ENCODE data around the gene C22orf31. TPM values are rescaled to one million over a fixed set of nuclear protein-coding genes. Genes with fewer than 3 reads are reported as not detected.

The C22orf31 gene
- total RNA-seq, 5 donors from 2014 or later (not counting 1 experiment from before 2014, with no cell fraction given), result not detected

DNA sequence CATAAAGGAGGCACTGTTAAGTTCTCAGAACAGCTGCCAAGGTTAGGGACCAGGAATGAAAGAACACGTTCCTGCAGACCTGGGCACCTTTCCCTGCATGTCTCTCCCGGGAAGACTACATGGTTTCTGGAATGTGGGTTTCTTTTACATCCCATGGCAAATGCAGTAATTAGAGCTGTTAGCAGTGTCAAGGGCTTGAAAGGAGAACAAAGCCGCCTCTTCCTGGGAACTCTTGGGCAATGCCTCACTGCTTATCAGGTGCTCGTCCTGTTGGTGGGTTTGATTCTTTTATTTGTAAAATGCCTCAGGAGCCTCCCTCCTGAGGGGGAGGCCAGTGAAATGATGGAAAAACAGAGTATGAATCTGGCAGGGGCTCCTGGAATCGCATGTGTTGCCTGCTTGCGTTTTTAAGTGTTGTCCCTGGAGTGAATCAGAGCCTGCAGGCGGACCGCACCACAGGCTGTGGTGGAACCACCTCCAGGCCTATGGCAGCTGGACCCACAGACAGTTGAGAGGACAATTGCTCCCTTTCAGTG is 723 bp upstream of the C22orf31 start:
- Mint-ChIP-seq H3K36me3 (no peaks in the 10 kb centered on the region), H3K27ac (no peak overlapping the region), H3K9me3 (no peaks in the 10 kb centered on the region), H3K4me1 (peaks cover 14 to 23% (median 18%) of the 10 kb centered on the region in 3 donors), H3K4me3 (no peak overlapping the region), H3K27me3 (peaks cover 4 to 21% of the 10 kb centered on the region in 2 donors)
- Histone ChIP-seq H3K27me3 (replicated peaks in 1 of 2; ENCODE audit: control insufficient read depth in 2 of 2, extremely low read depth in 1 of 2, insufficient read depth in 2 of 2, low read length in 1 of 2) (peaks cover 0 to 14% of the 10 kb centered on the region in 2 experiments), H3K27ac (ENCODE audit: low read length) (no peak overlapping the region), H3K4me3 (ENCODE audit: control insufficient read depth in 1 of 2, extremely low read depth in 1 of 2, low read length in 1 of 2) (no peak overlapping the region), H3K4me1 (ENCODE audit: control insufficient read depth in 1 of 2, extremely low read depth in 1 of 2, insufficient read depth in 2 of 2, low read length in 2 of 2) (peaks cover 9 to 14% of the 10 kb centered on the region in 2 experiments), H3K9me3 (no peaks in the 10 kb centered on the region), H3K36me3 (ENCODE audit: control insufficient read depth in 2 of 2, extremely low read depth in 1 of 2, insufficient read depth in 1 of 2, low read length in 1 of 2) (no peaks in the 10 kb centered on the region)
- DNase-seq, result no peak
- 84% methylated on average over 6 of the region's 8 CpGs for WGBS (ENCODE audit: insufficient coverage)
- POLR2A ChIA-PET, result no interaction called here
- ATAC-seq (replicated peaks in 1 of 4), result no peak
- CTCF ChIA-PET, result no interaction called here

DNA sequence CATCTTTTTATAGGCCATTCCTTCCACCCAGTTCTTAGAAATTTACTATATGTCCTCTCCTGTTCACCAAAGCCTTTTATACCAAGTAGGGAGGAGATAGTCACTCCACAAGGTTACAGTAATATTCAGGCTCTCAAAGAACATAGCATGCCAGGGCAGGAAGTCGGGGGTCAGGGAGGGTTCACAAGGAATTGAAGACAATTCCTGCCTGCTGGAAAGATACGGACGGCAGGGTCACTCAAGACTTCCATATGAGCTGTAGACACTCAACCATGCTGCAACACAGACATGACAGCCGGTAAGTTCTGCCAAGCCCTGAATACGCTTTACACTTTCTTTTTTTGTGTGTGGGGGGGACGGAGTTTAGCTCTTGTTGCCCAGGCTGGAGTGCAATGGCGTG is 700 bp downstream of the C22orf31 start:
- H3K27me3 ChIP-seq (replicated peaks in 1 of 2; ENCODE audit: control insufficient read depth in 2 of 2, extremely low read depth in 1 of 2, insufficient read depth in 2 of 2, low read length in 1 of 2), result peaks cover 0 to 11% of the 10 kb centered on the region in 2 experiments
- H3K27ac Mint-ChIP-seq, result no peak overlapping the region

DNA sequence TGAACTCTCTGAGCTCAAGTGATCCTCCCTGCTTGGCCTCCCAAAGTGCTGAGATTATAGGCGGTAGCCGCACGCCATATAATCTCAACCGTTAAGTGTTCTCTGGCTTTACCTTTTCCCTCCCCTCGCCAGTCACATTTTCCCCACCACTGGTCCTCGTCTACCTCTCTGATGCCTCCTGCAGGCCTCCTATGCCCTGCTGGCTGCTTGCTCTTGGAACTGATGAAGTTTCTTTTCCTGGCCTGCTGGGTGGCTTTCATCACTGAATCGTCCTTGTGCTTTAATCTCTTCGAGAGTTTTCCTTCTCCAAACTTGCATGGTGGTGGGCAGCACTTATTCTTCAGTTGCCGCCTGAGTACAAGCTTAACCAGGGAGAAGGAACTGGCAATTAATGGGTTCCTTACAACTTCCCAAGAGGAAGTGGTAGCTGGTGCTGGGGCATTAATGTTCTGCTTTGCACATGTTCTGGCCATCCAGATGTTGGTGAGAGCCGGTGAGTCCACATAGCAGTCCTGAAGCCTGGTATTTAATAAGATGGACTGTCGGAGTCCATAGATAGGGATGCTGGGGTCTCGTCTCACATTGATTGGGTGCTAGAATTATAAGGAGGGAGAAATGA is 1.3 kb downstream of the C22orf31 start:
- Histone ChIP-seq H3K27me3 (replicated peaks in 1 of 2; ENCODE audit: control insufficient read depth in 2 of 2, extremely low read depth in 1 of 2, insufficient read depth in 2 of 2, low read length in 1 of 2) (peaks cover 0 to 11% of the 10 kb centered on the region in 2 experiments), H3K36me3 (ENCODE audit: control insufficient read depth in 2 of 2, extremely low read depth in 1 of 2, insufficient read depth in 1 of 2, low read length in 1 of 2) (no peaks in the 10 kb centered on the region), H3K27ac (ENCODE audit: low read length) (no peak overlapping the region), H3K4me1 (ENCODE audit: control insufficient read depth in 1 of 2, extremely low read depth in 1 of 2, insufficient read depth in 2 of 2, low read length in 2 of 2) (peaks cover 1 to 3% of the 10 kb centered on the region in 2 experiments), H3K9me3 (no peaks in the 10 kb centered on the region), H3K4me3 (ENCODE audit: control insufficient read depth in 1 of 2, extremely low read depth in 1 of 2, low read length in 1 of 2) (no peak overlapping the region)
- peaks cover 3 to 5% (median 4%) of the 10 kb centered on the region in 3 donors for H3K4me1 Mint-ChIP-seq
- no peak overlapping the region for H3K27ac Mint-ChIP-seq
- DNase-seq (no peak), ATAC-seq (replicated peaks in 1 of 4) (no peak)
- no peaks in the 10 kb centered on the region for H3K9me3 Mint-ChIP-seq
- ChIA-PET POLR2A (no interaction called here), CTCF (interaction anchor here in 1 of 2 donors (0.7 kb wide), 1 partner anchor 449 kb away, joined by 4 read pairs; no protein-coding TSS in a partner anchor)
- H3K4me3 Mint-ChIP-seq, result no peak overlapping the region
- WGBS (ENCODE audit: insufficient coverage), result 75% methylated on average over 5 of the region's 12 CpGs
- no peaks in the 10 kb centered on the region for H3K36me3 Mint-ChIP-seq
- peaks cover 4 to 22% of the 10 kb centered on the region in 2 donors for H3K27me3 Mint-ChIP-seq

More for the DNA sequence above, 700 bp downstream of the C22orf31 start:
- 65% methylated on average over 4 of the region's 7 CpGs for WGBS (ENCODE audit: insufficient coverage)
- Histone ChIP-seq H3K4me3 (ENCODE audit: control insufficient read depth in 1 of 2, extremely low read depth in 1 of 2, low read length in 1 of 2) (no peak overlapping the region), H3K9me3 (no peaks in the 10 kb centered on the region), H3K36me3 (ENCODE audit: control insufficient read depth in 2 of 2, extremely low read depth in 1 of 2, insufficient read depth in 1 of 2, low read length in 1 of 2) (no peaks in the 10 kb centered on the region), H3K27ac (ENCODE audit: low read length) (no peak overlapping the region), H3K4me1 (ENCODE audit: control insufficient read depth in 1 of 2, extremely low read depth in 1 of 2, insufficient read depth in 2 of 2, low read length in 2 of 2) (peaks cover 3 to 7% of the 10 kb centered on the region in 2 experiments)
- no peaks in the 10 kb centered on the region for H3K36me3 Mint-ChIP-seq
- ChIA-PET CTCF (no interaction called here), POLR2A (no interaction called here)
- no peak overlapping the region for H3K4me3 Mint-ChIP-seq
- peaks cover 4 to 22% of the 10 kb centered on the region in 2 donors for H3K27me3 Mint-ChIP-seq
- H3K9me3 Mint-ChIP-seq, result no peaks in the 10 kb centered on the region
- DNase-seq (no peak), ATAC-seq (replicated peaks in 1 of 4) (no peak)
- peaks cover 8 to 11% (median 9%) of the 10 kb centered on the region in 3 donors for H3K4me1 Mint-ChIP-seq

DNA sequence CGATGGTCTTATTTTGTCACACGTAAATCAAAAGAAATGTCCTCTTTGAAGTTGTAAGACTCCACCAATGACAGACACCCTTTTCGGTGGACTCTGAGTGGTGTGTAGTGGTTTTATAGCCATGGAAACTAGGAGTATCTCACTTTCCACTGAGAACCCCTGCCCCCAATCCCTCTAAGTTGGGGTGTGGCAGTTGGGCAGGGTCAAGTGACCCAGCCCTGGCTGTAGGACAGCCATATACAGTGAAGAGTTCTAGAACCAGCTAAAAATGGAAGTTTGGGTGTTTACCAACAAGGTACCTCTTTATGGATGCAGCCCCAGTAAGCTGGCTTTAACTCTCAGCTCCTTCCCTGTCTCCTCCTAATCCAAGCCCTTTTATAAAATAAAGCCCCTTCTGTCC is 5.2 kb downstream of the C22orf31 start:
- Histone ChIP-seq H3K9me3 (no peaks in the 10 kb centered on the region), H3K27ac (ENCODE audit: low read length) (no peak overlapping the region), H3K36me3 (ENCODE audit: control insufficient read depth in 2 of 2, extremely low read depth in 1 of 2, insufficient read depth in 1 of 2, low read length in 1 of 2) (no peaks in the 10 kb centered on the region), H3K4me3 (ENCODE audit: control insufficient read depth in 1 of 2, extremely low read depth in 1 of 2, low read length in 1 of 2) (no peak overlapping the region), H3K27me3 (replicated peaks in 1 of 2; ENCODE audit: control insufficient read depth in 2 of 2, extremely low read depth in 1 of 2, insufficient read depth in 2 of 2, low read length in 1 of 2) (peaks cover 0 to 16% of the 10 kb centered on the region in 2 experiments), H3K4me1 (ENCODE audit: control insufficient read depth in 1 of 2, extremely low read depth in 1 of 2, insufficient read depth in 2 of 2, low read length in 2 of 2) (no peaks in the 10 kb centered on the region)
- Mint-ChIP-seq H3K4me3 (no peak overlapping the region), H3K4me1 (no peaks in the 10 kb centered on the region), H3K9me3 (no peaks in the 10 kb centered on the region), H3K36me3 (no peaks in the 10 kb centered on the region), H3K27ac (no peak overlapping the region), H3K27me3 (peaks cover 4 to 13% of the 10 kb centered on the region in 2 donors)
- ATAC-seq (replicated peaks in 1 of 4), result no peak
- DNase-seq, result no peak
- CTCF ChIA-PET, result no interaction called here
- POLR2A ChIA-PET, result no interaction called here
- no CpG with 5 or more reads among the region's 3 CpGs for WGBS (ENCODE audit: insufficient coverage)

DNA sequence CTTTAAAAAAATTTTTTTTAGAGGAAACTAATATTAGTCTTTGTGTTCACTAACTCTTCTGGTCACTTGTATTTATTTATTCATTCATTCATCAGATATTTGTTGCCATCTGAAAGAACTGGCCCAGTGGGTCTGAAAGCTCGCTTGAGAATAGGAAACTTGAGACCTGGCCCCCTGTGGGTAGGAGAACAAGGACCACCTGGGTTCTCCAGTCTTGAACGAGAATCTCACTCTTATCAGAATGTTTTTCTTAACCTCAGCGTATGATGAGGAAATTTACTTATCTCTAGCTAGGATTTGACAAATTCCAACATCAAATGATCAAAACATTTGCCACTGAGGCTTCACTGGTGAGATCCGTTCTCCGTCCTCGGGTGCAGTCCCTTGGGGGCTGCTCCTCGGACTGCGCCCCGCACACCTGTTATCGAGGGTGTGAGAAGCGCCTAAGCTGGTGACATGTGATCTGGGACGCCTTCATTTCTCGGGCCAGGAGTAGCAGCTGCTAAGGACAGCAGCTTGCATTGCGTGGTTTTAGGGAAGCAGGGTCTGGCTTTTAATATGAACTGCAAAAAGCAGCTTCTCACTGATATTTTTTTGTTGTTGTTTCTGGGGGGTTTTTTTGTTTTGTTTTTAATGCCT is 6.3 kb downstream of the C22orf31 start:
- H3K4me3 Mint-ChIP-seq, result no peak overlapping the region

DNA sequence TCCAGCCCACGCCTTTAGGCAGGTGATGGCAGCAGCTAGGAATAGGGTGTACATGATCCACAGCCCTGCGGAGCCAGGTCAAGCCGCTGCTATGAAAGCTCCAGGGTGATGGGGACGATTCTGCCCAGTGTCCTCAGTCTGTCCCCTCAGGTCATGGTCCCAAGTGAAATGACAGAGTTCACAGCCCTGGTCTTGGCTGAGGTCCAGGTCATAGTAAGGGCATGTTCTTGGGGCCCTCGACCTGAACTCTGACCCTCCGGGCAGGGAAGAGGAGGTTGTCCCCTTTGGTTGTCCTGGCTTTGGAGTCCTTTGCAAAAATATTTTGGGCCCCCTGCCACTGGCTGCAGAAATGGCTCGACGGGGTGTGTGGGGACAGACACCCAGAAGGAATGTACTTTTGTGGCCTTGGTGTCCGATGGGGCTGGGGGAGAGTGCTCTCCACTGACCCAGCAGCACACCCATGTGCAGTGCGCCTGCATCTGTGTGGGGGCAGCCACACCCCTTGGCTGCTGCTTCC is 7.3 kb downstream of the C22orf31 start:
- Histone ChIP-seq H3K9me3 (no peaks in the 10 kb centered on the region), H3K4me3 (ENCODE audit: control insufficient read depth in 1 of 2, extremely low read depth in 1 of 2, low read length in 1 of 2) (no peak overlapping the region), H3K36me3 (ENCODE audit: control insufficient read depth in 2 of 2, extremely low read depth in 1 of 2, insufficient read depth in 1 of 2, low read length in 1 of 2) (no peaks in the 10 kb centered on the region), H3K27me3 (replicated peaks in 1 of 2; ENCODE audit: control insufficient read depth in 2 of 2, extremely low read depth in 1 of 2, insufficient read depth in 2 of 2, low read length in 1 of 2) (peaks cover 0 to 10% of the 10 kb centered on the region in 2 experiments), H3K4me1 (ENCODE audit: control insufficient read depth in 1 of 2, extremely low read depth in 1 of 2, insufficient read depth in 2 of 2, low read length in 2 of 2) (no peaks in the 10 kb centered on the region), H3K27ac (ENCODE audit: low read length) (no peak overlapping the region)
- CTCF ChIA-PET, result interaction anchor here in 1 of 2 donors (0.6 kb wide), 1 partner anchor 13 kb away, joined by 3 read pairs; no protein-coding TSS in a partner anchor
- WGBS (ENCODE audit: insufficient coverage), result 87% methylated on average over 10 of the region's 10 CpGs
- no peaks in the 10 kb centered on the region for H3K9me3 Mint-ChIP-seq
- peaks cover 2% of the 10 kb centered on the region for H3K36me3 Mint-ChIP-seq
- H3K27ac Mint-ChIP-seq, result no peak overlapping the region
- ATAC-seq (replicated peaks in 1 of 4) (no peak), DNase-seq (no peak)
- POLR2A ChIA-PET, result no interaction called here
- no peak overlapping the region for H3K4me3 Mint-ChIP-seq
- H3K4me1 Mint-ChIP-seq, result no peaks in the 10 kb centered on the region
- peaks cover 0 to 2% of the 10 kb centered on the region in 2 donors for H3K27me3 Mint-ChIP-seq

More for the DNA sequence above, 6.3 kb downstream of the C22orf31 start:
- Mint-ChIP-seq H3K9me3 (no peaks in the 10 kb centered on the region), H3K27me3 (peaks cover 2 to 4% of the 10 kb centered on the region in 2 donors), H3K4me1 (no peaks in the 10 kb centered on the region), H3K27ac (no peak overlapping the region), H3K36me3 (no peaks in the 10 kb centered on the region)
- Histone ChIP-seq H3K27me3 (replicated peaks in 1 of 2; ENCODE audit: control insufficient read depth in 2 of 2, extremely low read depth in 1 of 2, insufficient read depth in 2 of 2, low read length in 1 of 2) (peaks cover 0 to 13% of the 10 kb centered on the region in 2 experiments), H3K4me3 (ENCODE audit: control insufficient read depth in 1 of 2, extremely low read depth in 1 of 2, low read length in 1 of 2) (no peak overlapping the region), H3K4me1 (ENCODE audit: control insufficient read depth in 1 of 2, extremely low read depth in 1 of 2, insufficient read depth in 2 of 2, low read length in 2 of 2) (no peaks in the 10 kb centered on the region), H3K9me3 (no peaks in the 10 kb centered on the region), H3K27ac (ENCODE audit: low read length) (no peak overlapping the region), H3K36me3 (ENCODE audit: control insufficient read depth in 2 of 2, extremely low read depth in 1 of 2, insufficient read depth in 1 of 2, low read length in 1 of 2) (no peaks in the 10 kb centered on the region)
- 74% methylated on average over 12 of the region's 14 CpGs for WGBS (ENCODE audit: insufficient coverage)
- ATAC-seq (replicated peaks in 1 of 4) (no peak), DNase-seq (no peak)
- ChIA-PET POLR2A (no interaction called here), CTCF (no interaction called here)
